GM10266 (cell line): ENCODE measurements around the gene YTHDF1.

Source experiments
- DNase-seq: peaks from one replicate; pipeline ENCODE4 v3.0.0; 2012; ENCODE audit errors: extremely low spot score
- TF ChIP-seq, protein P1 (sequence below): IDR thresholded peaks from 2 replicates; pipeline ENCODE4 v1.5.1; 2012; ENCODE audit warnings: mild to moderate bottlenecking, low read depth; ENCODE audit not compliant: control insufficient read depth, insufficient read depth; ENCODE audit errors: missing control alignments

The YTHDF1 gene

GRCh38 chr20:63216041-63216848, at the start of gene YTHDF1:
Gene YTHDF1, minus strand, starts transcription at chr20:63216131. Its CDS starts 239 bp downstream, at chr20:63215892.
- DNase-seq: peak; percentile 100
- TF ChIP-seq, protein P1, sequence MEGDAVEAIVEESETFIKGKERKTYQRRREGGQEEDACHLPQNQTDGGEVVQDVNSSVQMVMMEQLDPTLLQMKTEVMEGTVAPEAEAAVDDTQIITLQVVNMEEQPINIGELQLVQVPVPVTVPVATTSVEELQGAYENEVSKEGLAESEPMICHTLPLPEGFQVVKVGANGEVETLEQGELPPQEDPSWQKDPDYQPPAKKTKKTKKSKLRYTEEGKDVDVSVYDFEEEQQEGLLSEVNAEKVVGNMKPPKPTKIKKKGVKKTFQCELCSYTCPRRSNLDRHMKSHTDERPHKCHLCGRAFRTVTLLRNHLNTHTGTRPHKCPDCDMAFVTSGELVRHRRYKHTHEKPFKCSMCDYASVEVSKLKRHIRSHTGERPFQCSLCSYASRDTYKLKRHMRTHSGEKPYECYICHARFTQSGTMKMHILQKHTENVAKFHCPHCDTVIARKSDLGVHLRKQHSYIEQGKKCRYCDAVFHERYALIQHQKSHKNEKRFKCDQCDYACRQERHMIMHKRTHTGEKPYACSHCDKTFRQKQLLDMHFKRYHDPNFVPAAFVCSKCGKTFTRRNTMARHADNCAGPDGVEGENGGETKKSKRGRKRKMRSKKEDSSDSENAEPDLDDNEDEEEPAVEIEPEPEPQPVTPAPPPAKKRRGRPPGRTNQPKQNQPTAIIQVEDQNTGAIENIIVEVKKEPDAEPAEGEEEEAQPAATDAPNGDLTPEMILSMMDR: no peak

DNA sequence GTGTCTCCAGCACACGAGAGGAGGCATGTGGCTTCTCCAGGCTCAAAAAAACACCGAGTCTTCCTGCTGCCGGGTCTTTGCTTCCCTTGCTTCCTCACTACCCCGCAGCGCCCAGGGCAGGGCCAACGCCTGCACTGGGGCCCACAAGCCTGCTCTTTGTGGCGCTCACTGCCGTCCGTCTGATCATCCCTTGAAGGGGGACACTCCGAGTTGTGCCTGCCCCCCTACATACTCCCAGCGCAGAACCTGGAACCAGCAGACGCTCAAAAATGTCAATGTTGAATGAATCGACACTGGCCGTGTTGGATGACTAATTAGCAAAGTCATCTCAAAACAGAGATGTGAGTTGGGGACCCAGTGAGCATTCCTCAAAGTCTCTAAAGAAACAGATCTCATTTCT, 48.6 kb upstream of the YTHDF1 start:
- TF ChIP-seq, protein P1: no peak
- DNase-seq: no peak

DNA sequence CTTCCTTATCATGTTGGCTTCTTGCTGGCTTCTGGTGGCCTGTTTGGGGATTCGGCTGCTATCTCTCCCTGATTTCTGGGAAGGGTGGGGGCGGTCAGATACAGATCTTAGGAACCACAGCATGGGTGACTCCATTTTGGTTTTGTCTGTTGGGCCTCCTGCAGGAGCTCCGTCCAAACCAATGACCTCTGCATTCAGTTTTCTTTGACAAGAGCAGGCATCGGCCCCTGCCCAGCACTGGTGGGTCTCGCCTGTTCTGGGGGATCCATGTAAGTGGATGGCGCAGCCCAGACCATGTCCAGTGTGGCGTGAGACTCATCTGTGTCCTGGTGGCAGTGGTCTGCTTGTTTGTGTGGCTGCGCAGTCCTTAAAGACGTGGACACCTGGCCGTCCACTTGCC, 48.1 kb upstream of the YTHDF1 start:
- DNase-seq: no peak
- TF ChIP-seq, protein P1: no peak

- TF ChIP-seq, protein P1: no peak
Observed at GRCh38 chr20:63262836-63263235, 46.9 kb upstream of the YTHDF1 start.

GRCh38 chr20:63261795-63262528, 46.0 kb upstream of the YTHDF1 start:
- TF ChIP-seq, protein P1: no peak

More at GRCh38 chr20:63262836-63263235, 46.9 kb upstream of the YTHDF1 start:
- no peak for DNase-seq

GRCh38 chr20:63261060-63261794, 45.3 kb upstream of the YTHDF1 start:
- TF ChIP-seq, protein P1: no peak
- DNase-seq: no peak

More at GRCh38 chr20:63261795-63262528, 46.0 kb upstream of the YTHDF1 start:
- DNase-seq: no peak
